GM23338 (cell line): ENCODE measurements around the gene XPC. TPM values are rescaled to one million over a fixed set of nuclear protein-coding genes. Genes with fewer than 3 reads are reported as not detected.
A peak's percentile ranks its signal among the peaks of the same experiment; 100 is the strongest.

Source experiments
- ATAC-seq: fragments of 200-7000 bp; cut with Tn5 transposase; 3 replicates; pipeline ENCODE4 v1.9.1; 2020
- DNase-seq: peaks from one replicate; pipeline ENCODE4 v3.0.0-alpha.2; 2015; ENCODE audit warnings: low spot score
- H2AFZ ChIP-seq: fragments of 200-600 bp; sonication (generic); 2 replicates; pipeline ENCODE4 v1.8.0; 2016; ENCODE audit warnings: antibody characterized with exemption, mild to moderate bottlenecking, moderate library complexity
- H3F3A ChIP-seq: fragments of 200-600 bp; sonication (generic); replicated peaks from 2 replicates; pipeline ENCODE4 v1.8.0; 2017; ENCODE audit warnings: antibody characterized with exemption, mixed run types, low read depth
- H3K27ac ChIP-seq: fragments of 200-600 bp; sonication (generic); 2 replicates; pipeline ENCODE4 v1.6.1; 2016; ENCODE audit warnings: low read depth
- H3K27me3 ChIP-seq: fragments of 200-600 bp; sonication (generic); 2 replicates; pipeline ENCODE4 v1.8.0; 2016; ENCODE audit warnings: mild to moderate bottlenecking, mixed run types, moderate library complexity; ENCODE audit not compliant: insufficient read depth
- H3K36me3 ChIP-seq: fragments of 200-600 bp; sonication (generic); 2 replicates; pipeline ENCODE4 v1.8.0; 2016; ENCODE audit warnings: mild to moderate bottlenecking; ENCODE audit not compliant: insufficient read depth
- H3K4me1 ChIP-seq: fragments of 200-600 bp; sonication (generic); 2 replicates; pipeline ENCODE4 v1.8.0; 2016; ENCODE audit warnings: mild to moderate bottlenecking, moderate library complexity; ENCODE audit not compliant: insufficient read depth
- H3K4me2 ChIP-seq: fragments of 200-600 bp; sonication (generic); 2 replicates; pipeline ENCODE4 v1.7.1; 2017; ENCODE audit warnings: mixed run types
- H3K4me3 ChIP-seq: fragments of 200-600 bp; sonication (generic); 2 replicates; pipeline ENCODE4 v1.6.1; 2016; ENCODE audit warnings: mixed run types
- H3K79me2 ChIP-seq: fragments of 200-600 bp; sonication (generic); replicated peaks from 2 replicates; pipeline ENCODE4 v1.8.0; 2017; ENCODE audit warnings: mild to moderate bottlenecking; ENCODE audit not compliant: insufficient read depth
- H3K9me2 ChIP-seq: fragments of 200-600 bp; sonication (generic); 2 replicates; pipeline ENCODE4 v1.8.0; 2017; ENCODE audit not compliant: insufficient read depth
- H4K20me1 ChIP-seq: fragments of 200-600 bp; sonication (generic); replicated peaks from 2 replicates; pipeline ENCODE4 v1.8.0; 2017; ENCODE audit warnings: mild to moderate bottlenecking; ENCODE audit not compliant: insufficient read depth
- H3K27ac Mint-ChIP-seq: 2 replicates; pipeline ENCODE4 v1.8.0; 2020; ENCODE audit warnings: inconsistent platforms, mild to moderate bottlenecking, moderate library complexity, mixed read lengths
- H3K27me3 Mint-ChIP-seq: 3 replicates; pipeline ENCODE4 v1.8.0; 2022; ENCODE audit warnings: low read depth, mild to moderate bottlenecking, moderate library complexity, mixed read lengths, inconsistent platforms; ENCODE audit not compliant: insufficient read depth, poor library complexity
- H3K36me3 Mint-ChIP-seq: 3 replicates; pipeline ENCODE4 v1.8.0; 2021; ENCODE audit warnings: low read depth, mild to moderate bottlenecking, inconsistent platforms, moderate library complexity, mixed read lengths
- H3K4me1 Mint-ChIP-seq: 3 replicates; pipeline ENCODE4 v1.8.0; 2020; ENCODE audit warnings: mild to moderate bottlenecking, inconsistent platforms, mixed read lengths
- H3K4me3 Mint-ChIP-seq: 3 replicates; pipeline ENCODE4 v1.8.0; 2021; ENCODE audit warnings: moderate library complexity, mild to moderate bottlenecking, inconsistent platforms, mixed read lengths
- H3K9me3 Mint-ChIP-seq: 3 replicates; pipeline ENCODE4 v1.8.0; 2020; ENCODE audit warnings: moderate library complexity, mild to moderate bottlenecking, inconsistent platforms, mixed read lengths
- CREB1 ChIP-seq: fragments of 250-450 bp; sonication (Bioruptor Pico); IDR thresholded peaks from 2 replicates; pipeline ENCODE4 v1.5.0; 2020; ENCODE audit warnings: low read depth, mild to moderate bottlenecking, moderate library complexity
- CTCF ChIP-seq, 2 experiments: fragments of 200-600 bp in 1 of 2; sonication (generic) in 1 of 2; conservative IDR thresholded peaks; 2 replicates each; pipeline versions ENCODE4 v1.5.1 to v1.6.1; 2016 to 2017; ENCODE audit warnings: antibody characterized with exemption in 2 of 2, low read depth in 2 of 2, mild to moderate bottlenecking in 2 of 2, moderate library complexity in 1 of 2
- ETS1 ChIP-seq: IDR thresholded peaks from 2 replicates; pipeline ENCODE4 v1.6.1; 2016; ENCODE audit warnings: antibody characterized with exemption
- NANOG ChIP-seq: IDR thresholded peaks from 2 replicates; pipeline ENCODE4 v1.6.1; 2016; ENCODE audit warnings: antibody characterized with exemption, borderline replicate concordance
- REST ChIP-seq: IDR thresholded peaks from one replicate; pipeline ENCODE4 v1.6.1; 2018; ENCODE audit warnings: antibody characterized with exemption; ENCODE audit not compliant: unreplicated experiment
- ZNF114 ChIP-seq: fragments of 250-450 bp; sonication (Bioruptor Pico); IDR thresholded peaks from 2 replicates; pipeline ENCODE4 v1.5.0; 2020; ENCODE audit warnings: mild to moderate bottlenecking, moderate library complexity
- ZNF331 ChIP-seq: fragments of 250-450 bp; sonication (Bioruptor Pico); IDR thresholded peaks from 2 replicates; pipeline ENCODE4 v1.5.0; 2020; ENCODE audit warnings: low read depth, mild to moderate bottlenecking, moderate library complexity
- polyA plus RNA-seq: library from polyadenylated mRNA; unstranded; fragments of >200 nt; fragmentation: Nextera tagmentation; extraction: Ambion mirVana; gene quantifications from 2 replicates; pipeline ENCODE4 v1.2.1, GENCODE V29; 2016
- total RNA-seq: library from RNA; depleted of rRNA; stranded (reverse); fragments of >200 nt; shearing (Covaris generic); gene quantifications from 2 replicates; pipeline ENCODE4 v1.2.3, GENCODE V29; 2014

The XPC gene
- total and polyA plus RNA-seq, 2 experiments from 2014 or later: 34.9 to 41.5 TPM

- no peaks in the 10 kb centered on the region for H3K9me3 Mint-ChIP-seq
- peak; percentile 53 for DNase-seq
- Histone ChIP-seq H3K4me2 (no peak overlapping the region), H3K27me3 (no peaks in the 10 kb centered on the region), H3K36me3 (no peaks in the 10 kb centered on the region), H3K79me2 (no peaks in the 10 kb centered on the region), H3K4me3 (no peak overlapping the region), H2AFZ (no peak overlapping the region), H3F3A (no peaks in the 10 kb centered on the region), H3K27ac (no peak overlapping the region), H3K9me2 (no peaks in the 10 kb centered on the region), H3K4me1 (no peaks in the 10 kb centered on the region; the same call in 1 of the 2 replicates), H4K20me1 (no peaks in the 10 kb centered on the region)
- H3K27me3 Mint-ChIP-seq: peaks cover 4% of the 10 kb centered on the region
- H3K27ac Mint-ChIP-seq: no peak overlapping the region
- H3K36me3 Mint-ChIP-seq: no peaks in the 10 kb centered on the region
- peaks cover 5% of the 10 kb centered on the region; the same call in 1 of the 3 replicates for H3K4me1 Mint-ChIP-seq
- ATAC-seq: peak; percentile 63
- no peak overlapping the region for H3K4me3 Mint-ChIP-seq
- peak; percentile 31 to 41; a peak in 3 of 4 replicates for TF ChIP-seq CTCF (conservative IDR thresholded peaks at IDR 0.05; ENCODE audit: low read depth in 2 of 2)
- TF ChIP-seq CREB1 (CRISPR knock-in tag): no peak
- TF ChIP-seq ETS1: no peak
These were observed 28.3 kb upstream of the XPC start for GRCh38 chr3:14206548-14207177.

GRCh38 chr3:14204515-14205284 is 26.3 kb upstream of the XPC start:
- H4K20me1 ChIP-seq: no peaks in the 10 kb centered on the region
- H3K79me2 ChIP-seq: no peaks in the 10 kb centered on the region
- H3K9me2 ChIP-seq: no peaks in the 10 kb centered on the region
- no peak for ATAC-seq
- peaks cover 4% of the 10 kb centered on the region for H3K27me3 Mint-ChIP-seq
- DNase-seq: no peak
- H3K27ac Mint-ChIP-seq: no peak overlapping the region
- no peak overlapping the region for H3K4me2 ChIP-seq
- no peaks in the 10 kb centered on the region for H3K27me3 ChIP-seq
- H3F3A ChIP-seq: no peaks in the 10 kb centered on the region
- H3K4me1 ChIP-seq: no peaks in the 10 kb centered on the region
- no peak overlapping the region for H3K4me3 ChIP-seq
- no peaks in the 10 kb centered on the region for H3K36me3 ChIP-seq
- H3K27ac ChIP-seq: no peak overlapping the region
- H3K4me3 Mint-ChIP-seq: no peak overlapping the region
- H2AFZ ChIP-seq: no peak overlapping the region
- peaks cover 2% of the 10 kb centered on the region; the same call in 1 of the 3 replicates for H3K4me1 Mint-ChIP-seq
- H3K9me3 Mint-ChIP-seq: no peaks in the 10 kb centered on the region
- no peaks in the 10 kb centered on the region for H3K36me3 Mint-ChIP-seq
- TF ChIP-seq NANOG (no peak), ZNF331 (CRISPR knock-in tag) (no peak), CREB1 (CRISPR knock-in tag) (no peak), ZNF114 (CRISPR knock-in tag) (no peak), REST (no peak)
